ENCODE results near the gene DMAC2L.
"Not testable (repeated sequence)": the region's sequence is repeated elsewhere in the genome, so short reads cannot be mapped to it uniquely, and the experiment has no call there.

The DMAC2L gene

DNA sequence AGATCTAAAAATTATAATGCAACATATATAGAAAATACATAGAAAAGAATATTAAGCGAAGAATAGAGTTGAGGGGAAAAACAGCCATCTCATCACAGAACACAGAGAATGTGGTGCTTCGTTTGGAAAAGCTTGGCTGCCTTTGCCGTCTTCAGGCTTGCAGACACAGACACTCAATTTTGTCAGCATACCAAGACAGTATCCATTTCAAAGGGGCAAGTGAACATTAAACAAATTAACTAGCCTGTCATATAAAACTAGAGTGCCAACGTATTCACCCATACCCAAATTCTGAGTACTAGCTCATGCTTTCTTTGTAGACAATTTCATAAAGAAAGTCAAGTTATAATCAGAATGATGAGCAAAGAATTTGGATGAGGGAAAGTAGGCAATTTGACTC lies 40.5 kb downstream of the DMAC2L start:
- H3K9ac ChIP-seq (ENCODE audit: low read depth in 1 of 2, low read length in 2 of 2): no peak overlapping the region
- H3K4me3 ChIP-seq (ENCODE audit: low read depth in 1 of 2, low read length in 2 of 2): no peak overlapping the region
- H3K9me3 ChIP-seq (ENCODE audit: control insufficient read depth in 1 of 2, low read length in 2 of 2): no peaks in the 10 kb centered on the region
- no peaks in the 10 kb centered on the region for H3K27me3 ChIP-seq (ENCODE audit: control insufficient read depth in 1 of 2, insufficient read depth in 2 of 2, low read length in 2 of 2)
- peaks cover 0 to 12% of the 10 kb centered on the region in 2 donors for H3K36me3 ChIP-seq (ENCODE audit: control insufficient read depth in 1 of 2, insufficient read depth in 2 of 2, low read length in 2 of 2)
- no peak overlapping the region for H3K27ac ChIP-seq (ENCODE audit: low read depth, low read length)
- no peaks in the 10 kb centered on the region for H3K4me1 ChIP-seq (ENCODE audit: control insufficient read depth in 1 of 2, insufficient read depth in 2 of 2, low read length in 2 of 2)

DNA sequence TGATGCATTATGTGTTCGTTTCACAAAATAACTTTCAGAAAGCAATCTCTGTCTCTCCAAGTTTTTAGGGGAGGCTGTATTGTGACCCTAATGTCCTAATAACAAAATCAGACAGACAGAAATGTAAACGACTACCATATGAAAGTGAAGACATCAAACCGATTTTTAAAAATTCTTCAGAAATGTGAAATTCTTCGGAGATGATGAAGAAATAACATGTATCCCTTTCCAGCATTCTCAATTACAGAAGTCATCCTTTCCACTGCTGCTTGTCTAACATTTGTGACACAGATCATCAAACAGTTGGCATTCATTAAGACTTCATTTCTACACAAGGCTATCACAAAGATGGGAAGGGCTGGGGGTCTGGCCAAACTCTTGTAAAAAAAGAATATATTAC lies 41.0 kb downstream of the DMAC2L start:
- Histone ChIP-seq H3K27ac (ENCODE audit: low read depth, low read length) (no peak overlapping the region), H3K4me1 (ENCODE audit: control insufficient read depth in 1 of 2, insufficient read depth in 2 of 2, low read length in 2 of 2) (no peaks in the 10 kb centered on the region), H3K9me3 (ENCODE audit: control insufficient read depth in 1 of 2, low read length in 2 of 2) (no peaks in the 10 kb centered on the region), H3K36me3 (ENCODE audit: control insufficient read depth in 1 of 2, insufficient read depth in 2 of 2, low read length in 2 of 2) (peaks cover 0 to 13% of the 10 kb centered on the region in 2 donors), H3K9ac (ENCODE audit: low read depth in 1 of 2, low read length in 2 of 2) (no peak overlapping the region), H3K4me3 (ENCODE audit: low read depth in 1 of 2, low read length in 2 of 2) (no peak overlapping the region), H3K27me3 (ENCODE audit: control insufficient read depth in 1 of 2, insufficient read depth in 2 of 2, low read length in 2 of 2) (no peaks in the 10 kb centered on the region)

DNA sequence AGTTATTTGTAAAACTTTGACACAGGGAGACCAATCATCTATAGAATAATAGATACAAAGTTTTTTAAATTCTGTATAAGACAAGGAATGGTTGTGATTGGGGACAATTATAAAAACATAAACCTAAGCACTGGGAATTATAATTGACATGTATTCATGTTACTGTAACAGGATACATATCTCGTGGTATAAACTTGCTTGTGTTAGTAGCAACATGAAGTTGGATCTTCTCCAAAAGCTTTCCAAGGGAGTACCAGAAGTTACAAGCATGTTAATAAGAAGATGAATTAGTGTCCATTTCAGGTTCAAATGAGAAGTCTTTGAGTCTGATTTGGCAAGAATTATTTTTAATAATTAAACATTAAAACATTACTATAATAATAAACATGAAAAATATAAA lies 42.4 kb downstream of the DMAC2L start:
- no peak overlapping the region for H3K27ac ChIP-seq (ENCODE audit: low read depth, low read length)
- no peak overlapping the region for H3K4me3 ChIP-seq (ENCODE audit: low read depth in 1 of 2, low read length in 2 of 2)
- H3K27me3 ChIP-seq (ENCODE audit: control insufficient read depth in 1 of 2, insufficient read depth in 2 of 2, low read length in 2 of 2): no peaks in the 10 kb centered on the region
- no peaks in the 10 kb centered on the region for H3K4me1 ChIP-seq (ENCODE audit: control insufficient read depth in 1 of 2, insufficient read depth in 2 of 2, low read length in 2 of 2)
- no peaks in the 10 kb centered on the region for H3K9me3 ChIP-seq (ENCODE audit: control insufficient read depth in 1 of 2, low read length in 2 of 2)
- peaks cover 3 to 17% of the 10 kb centered on the region in 2 donors for H3K36me3 ChIP-seq (ENCODE audit: control insufficient read depth in 1 of 2, insufficient read depth in 2 of 2, low read length in 2 of 2)
- H3K9ac ChIP-seq (ENCODE audit: low read depth in 1 of 2, low read length in 2 of 2): no peak overlapping the region

DNA sequence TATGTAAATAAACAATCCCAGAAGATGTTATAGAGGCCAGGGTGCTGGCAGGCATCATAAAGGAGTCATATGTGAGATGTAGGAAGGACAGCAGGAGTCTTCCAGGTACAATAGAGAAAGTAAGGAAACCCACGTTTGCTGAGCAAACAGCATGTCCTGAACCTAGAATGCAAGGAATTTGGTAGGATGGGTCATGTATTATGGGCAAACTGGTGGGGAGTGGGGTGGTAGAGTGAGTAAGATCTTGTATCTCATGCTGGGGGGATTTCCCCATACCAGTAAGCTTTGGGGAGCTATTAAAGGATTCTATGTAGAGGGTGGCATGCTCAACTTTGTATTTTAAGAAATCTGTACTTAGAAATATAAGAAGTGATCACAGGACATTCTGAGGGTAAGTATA lies 43.6 kb downstream of the DMAC2L start:
- no peaks in the 10 kb centered on the region for H3K27me3 ChIP-seq (ENCODE audit: control insufficient read depth in 1 of 2, insufficient read depth in 2 of 2, low read length in 2 of 2)
- no peak overlapping the region for H3K9ac ChIP-seq (ENCODE audit: low read depth in 1 of 2, low read length in 2 of 2)
- no peaks in the 10 kb centered on the region for H3K4me1 ChIP-seq (ENCODE audit: control insufficient read depth in 1 of 2, insufficient read depth in 2 of 2, low read length in 2 of 2)
- no peaks in the 10 kb centered on the region for H3K9me3 ChIP-seq (ENCODE audit: control insufficient read depth in 1 of 2, low read length in 2 of 2)
- no peak overlapping the region for H3K27ac ChIP-seq (ENCODE audit: low read depth, low read length)
- H3K4me3 ChIP-seq (ENCODE audit: low read depth in 1 of 2, low read length in 2 of 2): no peak overlapping the region
- H3K36me3 ChIP-seq (ENCODE audit: control insufficient read depth in 1 of 2, insufficient read depth in 2 of 2, low read length in 2 of 2): peaks cover 3 to 17% of the 10 kb centered on the region in 2 donors

DNA sequence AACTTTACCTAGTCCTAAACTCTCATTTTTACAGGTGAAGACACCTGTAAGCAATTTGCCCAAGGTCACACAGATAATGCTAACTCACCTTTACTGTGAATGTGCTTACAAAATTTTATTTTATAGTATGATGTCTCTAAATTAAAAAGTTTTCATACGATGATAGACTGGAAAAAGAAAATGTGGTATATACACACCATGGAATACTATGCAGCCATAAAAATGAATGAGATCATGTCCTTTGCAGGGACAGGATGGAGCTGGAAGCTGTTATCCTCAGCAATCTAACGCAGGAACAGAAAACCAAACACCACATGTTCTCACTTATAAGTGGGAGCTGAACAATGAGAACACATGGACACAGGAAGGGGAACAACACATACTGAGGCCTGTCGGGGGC lies 44.2 kb downstream of the DMAC2L start:
- H3K4me3 ChIP-seq (ENCODE audit: low read depth in 1 of 2, low read length in 2 of 2); H3K4me1 ChIP-seq (ENCODE audit: control insufficient read depth in 1 of 2, insufficient read depth in 2 of 2, low read length in 2 of 2); H3K27ac ChIP-seq (ENCODE audit: low read depth, low read length); H3K27me3 ChIP-seq (ENCODE audit: control insufficient read depth in 1 of 2, insufficient read depth in 2 of 2, low read length in 2 of 2); H3K9ac ChIP-seq (ENCODE audit: low read depth in 1 of 2, low read length in 2 of 2); H3K9me3 ChIP-seq (ENCODE audit: control insufficient read depth in 1 of 2, low read length in 2 of 2): not testable (repeated sequence)
- peaks cover 3 to 17% of the 10 kb centered on the region in 2 donors for H3K36me3 ChIP-seq (ENCODE audit: control insufficient read depth in 1 of 2, insufficient read depth in 2 of 2, low read length in 2 of 2)

DNA sequence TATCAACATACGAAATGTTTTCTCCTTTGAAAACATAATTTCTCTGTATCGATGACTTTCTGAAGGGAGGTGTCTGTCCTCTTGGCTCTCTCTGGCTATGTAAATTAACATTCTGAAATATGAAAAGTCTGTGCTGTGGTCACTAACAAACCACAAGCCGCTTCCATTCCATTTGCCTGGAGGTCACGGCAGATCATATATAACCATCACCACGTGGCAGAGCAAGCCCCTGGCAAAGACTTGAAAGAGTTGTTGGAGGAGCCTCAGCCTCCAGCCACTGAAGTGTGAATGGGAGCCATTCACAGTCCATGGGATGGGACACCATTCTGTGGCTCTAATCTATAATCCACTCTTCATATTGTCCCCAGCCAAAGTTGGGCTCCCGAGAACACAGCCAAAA lies 45.0 kb downstream of the DMAC2L start:
- H3K9me3 ChIP-seq (ENCODE audit: control insufficient read depth in 1 of 2, low read length in 2 of 2): no peaks in the 10 kb centered on the region
- no peak overlapping the region for H3K9ac ChIP-seq (ENCODE audit: low read depth in 1 of 2, low read length in 2 of 2)
- H3K27ac ChIP-seq (ENCODE audit: low read depth, low read length): no peak overlapping the region
- H3K4me3 ChIP-seq (ENCODE audit: low read depth in 1 of 2, low read length in 2 of 2): no peak overlapping the region
- peaks cover 3 to 17% of the 10 kb centered on the region in 2 donors for H3K36me3 ChIP-seq (ENCODE audit: control insufficient read depth in 1 of 2, insufficient read depth in 2 of 2, low read length in 2 of 2)
- H3K27me3 ChIP-seq (ENCODE audit: control insufficient read depth in 1 of 2, insufficient read depth in 2 of 2, low read length in 2 of 2): no peaks in the 10 kb centered on the region
- H3K4me1 ChIP-seq (ENCODE audit: control insufficient read depth in 1 of 2, insufficient read depth in 2 of 2, low read length in 2 of 2): no peaks in the 10 kb centered on the region

DNA sequence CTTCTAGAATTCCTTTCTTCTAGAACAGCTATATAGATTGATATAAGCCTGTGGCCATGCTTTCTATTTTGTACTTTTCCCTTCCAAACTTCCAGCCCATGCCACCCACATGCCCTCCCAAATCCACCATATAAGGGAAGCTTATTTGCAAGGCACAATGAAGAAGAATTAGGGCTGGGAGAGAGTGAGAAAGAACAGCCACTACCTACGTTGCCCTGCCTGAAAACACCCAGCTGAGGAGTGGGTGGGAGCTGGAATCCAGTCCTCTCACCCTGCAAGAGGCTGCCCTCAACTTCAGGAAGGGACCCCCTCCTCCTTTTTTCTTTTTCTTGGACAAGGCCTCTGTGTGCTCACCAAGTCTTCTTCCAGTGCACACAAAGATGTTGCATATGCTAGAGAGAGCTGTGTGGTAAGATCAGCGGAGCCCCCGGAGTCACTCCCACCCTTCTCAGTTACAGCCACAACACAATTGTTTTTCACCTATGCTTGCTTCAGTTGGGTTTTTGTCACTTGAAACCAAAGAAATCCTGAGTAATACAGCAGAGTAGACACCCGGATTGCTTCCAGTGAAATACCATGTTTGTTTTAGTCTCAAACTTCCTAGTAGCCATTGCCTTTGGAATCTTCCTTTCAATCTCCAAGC lies 45.8 kb downstream of the DMAC2L start:
- Histone ChIP-seq H3K9ac (ENCODE audit: low read depth in 1 of 2, low read length in 2 of 2) (no peak overlapping the region), H3K9me3 (ENCODE audit: control insufficient read depth in 1 of 2, low read length in 2 of 2) (no peaks in the 10 kb centered on the region), H3K27ac (ENCODE audit: low read depth, low read length) (no peak overlapping the region), H3K4me1 (ENCODE audit: control insufficient read depth in 1 of 2, insufficient read depth in 2 of 2, low read length in 2 of 2) (peaks cover 0 to 2% of the 10 kb centered on the region in 2 donors), H3K36me3 (ENCODE audit: control insufficient read depth in 1 of 2, insufficient read depth in 2 of 2, low read length in 2 of 2) (peaks cover 3 to 16% of the 10 kb centered on the region in 2 donors), H3K27me3 (ENCODE audit: control insufficient read depth in 1 of 2, insufficient read depth in 2 of 2, low read length in 2 of 2) (no peaks in the 10 kb centered on the region), H3K4me3 (ENCODE audit: low read depth in 1 of 2, low read length in 2 of 2) (no peak overlapping the region)

DNA sequence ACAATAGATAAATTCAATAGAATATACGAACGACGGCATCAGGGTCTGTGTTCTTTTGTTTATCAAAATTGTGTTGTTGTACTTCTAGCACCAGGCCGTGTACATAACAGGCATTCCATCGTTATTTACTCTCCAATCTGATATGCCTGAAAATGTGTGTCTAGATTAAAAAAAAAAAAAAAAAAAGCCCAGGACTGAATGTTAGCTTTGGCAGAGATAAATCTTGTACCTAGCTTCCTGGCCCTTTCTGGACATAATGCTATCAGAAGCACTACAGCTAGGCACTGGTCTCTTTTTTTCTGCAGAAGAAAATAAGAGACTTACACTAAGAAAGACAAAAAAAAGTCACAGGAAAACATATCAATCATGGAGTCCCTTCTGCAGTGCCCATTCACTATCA lies 47.5 kb downstream of the DMAC2L start:
- peaks cover 15 to 16% of the 10 kb centered on the region in 2 donors for H3K4me1 ChIP-seq (ENCODE audit: control insufficient read depth in 1 of 2, insufficient read depth in 2 of 2, low read length in 2 of 2)
- no peak overlapping the region for H3K4me3 ChIP-seq (ENCODE audit: low read depth in 1 of 2, low read length in 2 of 2)
- no peak overlapping the region for H3K27ac ChIP-seq (ENCODE audit: low read depth, low read length)
- no peaks in the 10 kb centered on the region for H3K27me3 ChIP-seq (ENCODE audit: control insufficient read depth in 1 of 2, insufficient read depth in 2 of 2, low read length in 2 of 2)
- H3K36me3 ChIP-seq (ENCODE audit: control insufficient read depth in 1 of 2, insufficient read depth in 2 of 2, low read length in 2 of 2): peaks cover 3 to 14% of the 10 kb centered on the region in 2 donors
- no peak overlapping the region for H3K9ac ChIP-seq (ENCODE audit: low read depth in 1 of 2, low read length in 2 of 2)
- no peaks in the 10 kb centered on the region for H3K9me3 ChIP-seq (ENCODE audit: control insufficient read depth in 1 of 2, low read length in 2 of 2)

DNA sequence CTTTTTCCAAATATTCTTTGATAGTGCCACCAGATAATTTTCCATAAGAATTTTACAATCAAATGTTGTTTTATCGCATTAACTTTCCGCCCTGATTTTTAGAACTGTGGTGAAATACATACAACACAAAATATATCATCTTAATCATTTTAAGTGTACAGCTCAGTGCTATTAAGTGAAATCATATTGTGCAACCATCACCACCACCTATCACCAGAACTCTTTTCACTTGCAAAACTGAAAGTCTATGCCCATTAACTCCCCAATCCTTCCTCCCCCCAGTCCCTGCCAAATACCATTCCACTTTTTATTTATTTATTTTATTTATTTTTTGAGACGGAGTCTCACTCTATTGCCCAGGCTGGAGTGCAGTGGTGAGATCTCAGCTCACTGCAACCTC lies 48.0 kb downstream of the DMAC2L start:
- peaks cover 3 to 14% of the 10 kb centered on the region in 2 donors for H3K36me3 ChIP-seq (ENCODE audit: control insufficient read depth in 1 of 2, insufficient read depth in 2 of 2, low read length in 2 of 2)
- no peak overlapping the region for H3K9ac ChIP-seq (ENCODE audit: low read depth in 1 of 2, low read length in 2 of 2)
- H3K4me1 ChIP-seq (ENCODE audit: control insufficient read depth in 1 of 2, insufficient read depth in 2 of 2, low read length in 2 of 2): peaks cover 17 to 19% of the 10 kb centered on the region in 2 donors
- no peaks in the 10 kb centered on the region for H3K9me3 ChIP-seq (ENCODE audit: control insufficient read depth in 1 of 2, low read length in 2 of 2)
- no peaks in the 10 kb centered on the region for H3K27me3 ChIP-seq (ENCODE audit: control insufficient read depth in 1 of 2, insufficient read depth in 2 of 2, low read length in 2 of 2)
- H3K27ac ChIP-seq (ENCODE audit: low read depth, low read length): no peak overlapping the region
- no peak overlapping the region for H3K4me3 ChIP-seq (ENCODE audit: low read depth in 1 of 2, low read length in 2 of 2)

DNA sequence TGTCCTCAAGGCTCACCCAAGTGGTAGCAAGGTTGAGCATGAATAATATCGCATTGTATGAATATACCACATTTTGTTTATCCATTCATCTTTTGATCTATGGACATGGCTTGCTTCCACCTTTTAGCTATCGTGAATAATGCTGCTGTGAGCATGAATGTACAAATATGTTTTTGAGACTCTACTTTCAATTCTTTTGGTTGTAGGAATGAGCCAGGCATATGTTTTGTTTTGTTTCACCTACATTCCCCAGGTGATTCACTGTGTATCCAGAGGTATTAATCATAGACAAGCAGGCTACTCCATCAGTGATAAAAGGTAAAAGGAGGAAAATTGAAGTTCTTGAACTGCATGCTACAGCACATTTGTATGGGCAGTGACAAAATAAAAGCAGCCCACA lies 48.7 kb downstream of the DMAC2L start:
- Histone ChIP-seq H3K4me3 (ENCODE audit: low read depth in 1 of 2, low read length in 2 of 2) (no peak overlapping the region), H3K4me1 (ENCODE audit: control insufficient read depth in 1 of 2, insufficient read depth in 2 of 2, low read length in 2 of 2) (peaks cover 21 to 23% of the 10 kb centered on the region in 2 donors), H3K9me3 (ENCODE audit: control insufficient read depth in 1 of 2, low read length in 2 of 2) (no peaks in the 10 kb centered on the region), H3K27ac (ENCODE audit: low read depth, low read length) (no peak overlapping the region), H3K27me3 (ENCODE audit: control insufficient read depth in 1 of 2, insufficient read depth in 2 of 2, low read length in 2 of 2) (no peaks in the 10 kb centered on the region), H3K36me3 (ENCODE audit: control insufficient read depth in 1 of 2, insufficient read depth in 2 of 2, low read length in 2 of 2) (peaks cover 3 to 10% of the 10 kb centered on the region in 2 donors), H3K9ac (ENCODE audit: low read depth in 1 of 2, low read length in 2 of 2) (no peak overlapping the region)

Data from duodenal mucosa (tissue), 2 donors.